Activated CD4-positive, CD25-positive, alpha-beta regulatory T cell treated with anti-CD3 and anti-CD28 coated beads, Interleukin-2, amount 50 U/mL, for 16 hours (primary cell): ENCODE results near the gene NHSL2.
A peak's percentile ranks its signal among the peaks of the same experiment; 100 is the strongest.

Experiments
- DNase-seq: peaks from one replicate; pipeline ENCODE4 v3.0.0-alpha.2; 2020; ENCODE audit warnings: low read depth, low spot score

NHSL2 gene

GRCh38 chrX:72018277-72019112, 107.8 kb downstream of the NHSL2 start:
- DNase-seq = peak; percentile 46

- no peak for DNase-seq
Observed at GRCh38 chrX:72019487-72019886, 108.8 kb downstream of the NHSL2 start.

GRCh38 chrX:72020204-72020603, 109.6 kb downstream of the NHSL2 start:
- no peak for DNase-seq

GRCh38 chrX:72020788-72021187, 110.1 kb downstream of the NHSL2 start:
- no peak for DNase-seq

GRCh38 chrX:72021975-72022374, 111.3 kb downstream of the NHSL2 start:
- DNase-seq = no peak

- no peak for DNase-seq
Observed at GRCh38 chrX:72023071-72023470, 112.4 kb downstream of the NHSL2 start.

GRCh38 chrX:72025236-72025770, 114.7 kb downstream of the NHSL2 start:
- no peak for DNase-seq

- DNase-seq = no peak
Observed at GRCh38 chrX:72026341-72027023, 115.8 kb downstream of the NHSL2 start.

GRCh38 chrX:72027024-72027913, 116.6 kb downstream of the NHSL2 start:
- no peak for DNase-seq

GRCh38 chrX:72027914-72028307, 117.3 kb downstream of the NHSL2 start:
- no peak for DNase-seq

- DNase-seq = no peak
Observed at GRCh38 chrX:72028701-72029470, 118.2 kb downstream of the NHSL2 start.

GRCh38 chrX:72029483-72030411, 119.1 kb downstream of the NHSL2 start:
- no peak for DNase-seq

GRCh38 chrX:72030431-72030830, 119.8 kb downstream of the NHSL2 start:
- DNase-seq = no peak

GRCh38 chrX:72031118-72031517, 120.5 kb downstream of the NHSL2 start:
- no peak for DNase-seq

GRCh38 chrX:72031634-72032033, 121.0 kb downstream of the NHSL2 start:
- no peak for DNase-seq

GRCh38 chrX:72037601-72038000, 127.0 kb downstream of the NHSL2 start:
- no peak for DNase-seq

- no peak for DNase-seq
Observed at GRCh38 chrX:72038016-72038415, 127.4 kb downstream of the NHSL2 start.

GRCh38 chrX:72038868-72039267, 128.2 kb downstream of the NHSL2 start:
- DNase-seq = no peak

- DNase-seq = no peak
Observed at GRCh38 chrX:72040506-72040905, 129.9 kb downstream of the NHSL2 start.

GRCh38 chrX:72041176-72041575, 130.5 kb downstream of the NHSL2 start:
- no peak for DNase-seq
